GM12892 (cell line): Measurements from ENCODE around the gene SGF29.

ENCODE experiments used
- POLR2A ChIP-seq: IDR thresholded peaks from 2 replicates; pipeline ENCODE4 v1.6.1; 2011; ENCODE audit warnings: low read depth, low read length, control low read depth
- POLR2AphosphoS5 ChIP-seq: IDR thresholded peaks from 2 replicates; pipeline ENCODE4 v1.6.1; 2011; ENCODE audit warnings: low read depth, low read length, control low read depth
- TAF1 ChIP-seq: IDR thresholded peaks from 2 replicates; pipeline ENCODE4 v1.6.1; 2011; ENCODE audit warnings: low read depth, mild to moderate bottlenecking, control low read depth, low read length, borderline replicate concordance

- no peak for TF ChIP-seq POLR2AphosphoS5
- TF ChIP-seq POLR2A, result no peak
- no peak for TF ChIP-seq TAF1
These were observed 32.7 kb downstream of the SGF29 start for GRCh38 chr16:28586466-28586865.
